Thyroid gland (tissue), 4 donors: Measurements from ENCODE around the gene SEMA3C.

Experiments
- POLR2A ChIP-seq, 2 donors: fragments of 450-650 bp; IDR thresholded peaks; one replicate each; pipeline ENCODE4 v1.6.1; 2017; ENCODE audit warnings: antibody characterized with exemption in 2 of 2, mild to moderate bottlenecking in 2 of 2, moderate library complexity in 1 of 2
- TF ChIP-seq, protein P1 (sequence below), 6 experiments: fragments of 200-600 bp in 3 of 6; fragments of 450-650 bp in 3 of 6; sonication (generic) in 3 of 6; IDR thresholded peaks; one replicate each; pipeline ENCODE4 v1.5.1; 2016 to 2019; ENCODE audit warnings: antibody characterized with exemption in 6 of 6, mild to moderate bottlenecking in 2 of 6, inconsistent platforms in 1 of 6, moderate library complexity in 1 of 6

DNA sequence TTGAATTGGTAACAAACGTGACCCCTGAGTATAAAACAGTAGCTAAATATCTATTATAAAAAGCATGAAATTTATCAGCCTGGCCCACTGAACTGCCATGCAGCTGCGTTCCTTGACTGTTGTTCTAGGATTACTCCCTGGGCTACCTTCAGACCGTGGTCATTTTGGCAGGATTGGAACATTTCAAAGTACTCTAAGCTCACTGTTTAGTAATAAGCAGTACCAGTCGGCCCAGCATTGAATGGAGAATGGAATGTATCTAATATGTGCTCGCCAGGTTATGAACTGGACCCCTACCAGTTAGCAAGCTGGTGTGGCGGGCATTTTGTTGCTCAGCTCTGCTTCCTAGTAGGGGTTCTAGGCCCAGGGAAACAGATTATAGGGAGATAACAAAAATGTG is 112.2 kb downstream of the SEMA3C start:
- TF ChIP-seq, protein P1, sequence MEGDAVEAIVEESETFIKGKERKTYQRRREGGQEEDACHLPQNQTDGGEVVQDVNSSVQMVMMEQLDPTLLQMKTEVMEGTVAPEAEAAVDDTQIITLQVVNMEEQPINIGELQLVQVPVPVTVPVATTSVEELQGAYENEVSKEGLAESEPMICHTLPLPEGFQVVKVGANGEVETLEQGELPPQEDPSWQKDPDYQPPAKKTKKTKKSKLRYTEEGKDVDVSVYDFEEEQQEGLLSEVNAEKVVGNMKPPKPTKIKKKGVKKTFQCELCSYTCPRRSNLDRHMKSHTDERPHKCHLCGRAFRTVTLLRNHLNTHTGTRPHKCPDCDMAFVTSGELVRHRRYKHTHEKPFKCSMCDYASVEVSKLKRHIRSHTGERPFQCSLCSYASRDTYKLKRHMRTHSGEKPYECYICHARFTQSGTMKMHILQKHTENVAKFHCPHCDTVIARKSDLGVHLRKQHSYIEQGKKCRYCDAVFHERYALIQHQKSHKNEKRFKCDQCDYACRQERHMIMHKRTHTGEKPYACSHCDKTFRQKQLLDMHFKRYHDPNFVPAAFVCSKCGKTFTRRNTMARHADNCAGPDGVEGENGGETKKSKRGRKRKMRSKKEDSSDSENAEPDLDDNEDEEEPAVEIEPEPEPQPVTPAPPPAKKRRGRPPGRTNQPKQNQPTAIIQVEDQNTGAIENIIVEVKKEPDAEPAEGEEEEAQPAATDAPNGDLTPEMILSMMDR (IDR thresholded peaks at IDR 0.05) = no peak
- TF ChIP-seq POLR2A (IDR thresholded peaks at IDR 0.05) = no peak
